NT2/D1 (cell line): ENCODE measurements around the gene ZNF385B.

Experiments
- SUZ12 ChIP-seq: IDR thresholded peaks from 2 replicates; pipeline ENCODE4 v1.6.1; 2011; ENCODE audit not compliant: insufficient read length, insufficient read depth; ENCODE audit errors: extremely low read depth
- YY1 ChIP-seq: IDR thresholded peaks from 2 replicates; pipeline ENCODE4 v1.6.1; 2011; ENCODE audit not compliant: insufficient read length, insufficient read depth

GRCh38 chr2:179546656-179547055, 314.8 kb downstream of the ZNF385B start:
- TF ChIP-seq YY1 = no peak
- TF ChIP-seq SUZ12 = no peak
